Measurements from ENCODE around the gene EEF1A2. TPM values are rescaled to one million over a fixed set of nuclear protein-coding genes. Genes with fewer than 3 reads are reported as not detected.

Gene EEF1A2
- total and polyA plus RNA-seq, 4 donors, result 0.05 to 0.12 TPM; not detected in 2

DNA sequence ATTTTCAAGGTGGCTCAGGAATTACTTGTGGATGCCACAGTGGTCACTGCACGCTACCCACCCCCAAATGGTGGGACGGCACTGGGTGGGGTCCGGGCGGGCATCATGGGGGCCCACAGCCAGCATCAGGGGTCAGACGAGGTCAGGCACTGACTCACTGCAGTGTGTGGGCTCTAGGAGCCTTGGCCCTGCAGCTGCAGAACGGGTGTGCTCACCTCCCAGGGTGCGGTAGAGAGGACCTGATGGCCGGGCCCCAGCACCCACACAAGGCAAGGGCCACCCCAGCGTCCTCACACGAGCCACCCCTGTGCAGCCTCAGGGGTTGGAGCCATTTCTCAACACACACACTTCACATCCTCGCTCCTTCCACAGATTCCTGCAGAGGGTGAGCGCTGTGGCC lies 60.8 kb downstream of the EEF1A2 start:
- no peak overlapping the region for H3K4me3 ChIP-seq (ENCODE audit: low read depth in 1 of 3, low read length in 3 of 3)
- TF ChIP-seq JUND (IDR thresholded peaks at IDR 0.05) (no peak), HNF4A (conservative IDR thresholded peaks at IDR 0.05) (no peak), EGR1 (IDR thresholded peaks at IDR 0.05; ENCODE audit: low read depth in 2 of 2) (no peak), HNF4G (IDR thresholded peaks at IDR 0.05) (no peak), GABPA (IDR thresholded peaks at IDR 0.05 in 1 of 2, conservative IDR thresholded peaks at IDR 0.05 in 1 of 2) (no peak), TAF1 (conservative IDR thresholded peaks at IDR 0.05) (no peak), NR2F2 (IDR thresholded peaks at IDR 0.05) (no peak), FOXA1 (IDR thresholded peaks at IDR 0.05) (no peak), RXRA (IDR thresholded peaks at IDR 0.05) (no peak), SP1 (IDR thresholded peaks at IDR 0.05) (no peak)
- TF ChIP-seq, protein P1, sequence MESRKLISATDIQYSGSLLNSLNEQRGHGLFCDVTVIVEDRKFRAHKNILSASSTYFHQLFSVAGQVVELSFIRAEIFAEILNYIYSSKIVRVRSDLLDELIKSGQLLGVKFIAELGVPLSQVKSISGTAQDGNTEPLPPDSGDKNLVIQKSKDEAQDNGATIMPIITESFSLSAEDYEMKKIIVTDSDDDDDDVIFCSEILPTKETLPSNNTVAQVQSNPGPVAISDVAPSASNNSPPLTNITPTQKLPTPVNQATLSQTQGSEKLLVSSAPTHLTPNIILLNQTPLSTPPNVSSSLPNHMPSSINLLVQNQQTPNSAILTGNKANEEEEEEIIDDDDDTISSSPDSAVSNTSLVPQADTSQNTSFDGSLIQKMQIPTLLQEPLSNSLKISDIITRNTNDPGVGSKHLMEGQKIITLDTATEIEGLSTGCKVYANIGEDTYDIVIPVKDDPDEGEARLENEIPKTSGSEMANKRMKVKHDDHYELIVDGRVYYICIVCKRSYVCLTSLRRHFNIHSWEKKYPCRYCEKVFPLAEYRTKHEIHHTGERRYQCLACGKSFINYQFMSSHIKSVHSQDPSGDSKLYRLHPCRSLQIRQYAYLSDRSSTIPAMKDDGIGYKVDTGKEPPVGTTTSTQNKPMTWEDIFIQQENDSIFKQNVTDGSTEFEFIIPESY (IDR thresholded peaks at IDR 0.05), result no peak
- TF ChIP-seq, protein P2, sequence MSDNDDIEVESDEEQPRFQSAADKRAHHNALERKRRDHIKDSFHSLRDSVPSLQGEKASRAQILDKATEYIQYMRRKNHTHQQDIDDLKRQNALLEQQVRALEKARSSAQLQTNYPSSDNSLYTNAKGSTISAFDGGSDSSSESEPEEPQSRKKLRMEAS (IDR thresholded peaks at IDR 0.05), result no peak
- TF ChIP-seq, protein P3, sequence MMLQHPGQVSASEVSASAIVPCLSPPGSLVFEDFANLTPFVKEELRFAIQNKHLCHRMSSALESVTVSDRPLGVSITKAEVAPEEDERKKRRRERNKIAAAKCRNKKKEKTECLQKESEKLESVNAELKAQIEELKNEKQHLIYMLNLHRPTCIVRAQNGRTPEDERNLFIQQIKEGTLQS (IDR thresholded peaks at IDR 0.05), result no peak
- TF ChIP-seq, protein P4, sequence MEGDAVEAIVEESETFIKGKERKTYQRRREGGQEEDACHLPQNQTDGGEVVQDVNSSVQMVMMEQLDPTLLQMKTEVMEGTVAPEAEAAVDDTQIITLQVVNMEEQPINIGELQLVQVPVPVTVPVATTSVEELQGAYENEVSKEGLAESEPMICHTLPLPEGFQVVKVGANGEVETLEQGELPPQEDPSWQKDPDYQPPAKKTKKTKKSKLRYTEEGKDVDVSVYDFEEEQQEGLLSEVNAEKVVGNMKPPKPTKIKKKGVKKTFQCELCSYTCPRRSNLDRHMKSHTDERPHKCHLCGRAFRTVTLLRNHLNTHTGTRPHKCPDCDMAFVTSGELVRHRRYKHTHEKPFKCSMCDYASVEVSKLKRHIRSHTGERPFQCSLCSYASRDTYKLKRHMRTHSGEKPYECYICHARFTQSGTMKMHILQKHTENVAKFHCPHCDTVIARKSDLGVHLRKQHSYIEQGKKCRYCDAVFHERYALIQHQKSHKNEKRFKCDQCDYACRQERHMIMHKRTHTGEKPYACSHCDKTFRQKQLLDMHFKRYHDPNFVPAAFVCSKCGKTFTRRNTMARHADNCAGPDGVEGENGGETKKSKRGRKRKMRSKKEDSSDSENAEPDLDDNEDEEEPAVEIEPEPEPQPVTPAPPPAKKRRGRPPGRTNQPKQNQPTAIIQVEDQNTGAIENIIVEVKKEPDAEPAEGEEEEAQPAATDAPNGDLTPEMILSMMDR (IDR thresholded peaks at IDR 0.05; ENCODE audit: low read depth, low read length, missing input control), result no peak
- no peaks in the 10 kb centered on the region for H3K36me3 ChIP-seq (ENCODE audit: control insufficient read depth in 4 of 4, insufficient read depth in 3 of 4, low read depth in 1 of 4, low read length in 3 of 4)
- no peak overlapping the region for H3K27ac ChIP-seq (ENCODE audit: low read depth in 1 of 2, low read length in 2 of 2)
- WGBS, result 75% methylated on average over 12 of the region's 12 CpGs
- H3K9me3 ChIP-seq (ENCODE audit: control insufficient read depth in 4 of 4, low read length in 3 of 4), result no peaks in the 10 kb centered on the region
- no peak overlapping the region for H3K9ac ChIP-seq (ENCODE audit: low read depth in 1 of 2, low read length in 2 of 2)
- no peaks in the 10 kb centered on the region for H3K4me1 ChIP-seq (ENCODE audit: control insufficient read depth in 4 of 4, insufficient read depth in 4 of 4, low read length in 3 of 4)
- DNase-seq (ENCODE audit: low spot score), result no peak
- no peaks in the 10 kb centered on the region for H3K27me3 ChIP-seq (ENCODE audit: control insufficient read depth in 4 of 4, insufficient read depth in 4 of 4, low read length in 3 of 4)

Other genes starting within 250 kb of the EEF1A2 start
- gene NKAIN4, start 244.6 kb downstream of the EEF1A2 start, total RNA-seq, result under 1 TPM in 1 of 2 donors, not detected in 1; 0.05 TPM
- gene NKAIN4, start 244.6 kb downstream of the EEF1A2 start, polyA plus RNA-seq, result not detected
- 10 to 100 TPM; 18.3 to 29.7 TPM for gene ARFGAP1, start 226.3 kb downstream of the EEF1A2 start, total RNA-seq
- gene ARFGAP1, start 226.3 kb downstream of the EEF1A2 start, polyA plus RNA-seq, result 10 to 100 TPM; 11.2 to 25.4 TPM
- not detected for gene COL20A1, start 205.9 kb downstream of the EEF1A2 start, total RNA-seq
- gene COL20A1, start 205.9 kb downstream of the EEF1A2 start, polyA plus RNA-seq, result not detected
- 10 to 100 TPM in 1 of 2 donors, not detected in 1; 23.3 TPM for gene CHRNA4, start 137.7 kb downstream of the EEF1A2 start, total RNA-seq
- 1 to 10 TPM; 3.2 to 6.4 TPM for gene CHRNA4, start 137.7 kb downstream of the EEF1A2 start, polyA plus RNA-seq
- not detected for gene KCNQ2, start 26.4 kb downstream of the EEF1A2 start, total RNA-seq
- gene KCNQ2, start 26.4 kb downstream of the EEF1A2 start, polyA plus RNA-seq, result not detected
- 10 to 100 TPM; 25.1 to 25.5 TPM for gene PPDPF, start 21.7 kb upstream of the EEF1A2 start, total RNA-seq
- 100 to 1,000 TPM in 1 of 2 donors, 1 to 10 TPM in 1; 8.3 to 196 TPM for gene PPDPF, start 21.7 kb upstream of the EEF1A2 start, polyA plus RNA-seq
- 1 to 10 TPM in 1 of 2 donors, under 1 TPM in 1; 0.05 to 1.2 TPM for gene PTK6, start 38.3 kb upstream of the EEF1A2 start, total RNA-seq
- gene PTK6, start 38.3 kb upstream of the EEF1A2 start, polyA plus RNA-seq, result under 1 TPM; 0.11 to 0.36 TPM
- not detected for gene SRMS, start 48.7 kb upstream of the EEF1A2 start, total RNA-seq
- gene SRMS, start 48.7 kb upstream of the EEF1A2 start, polyA plus RNA-seq, result not detected
- under 1 TPM in 1 of 2 donors, not detected in 1; under 0.01 TPM for gene FNDC11, start 55.1 kb upstream of the EEF1A2 start, total RNA-seq
- gene FNDC11, start 55.1 kb upstream of the EEF1A2 start, polyA plus RNA-seq, result under 1 TPM in 1 of 2 donors, not detected in 1; 0.01 TPM
- 10 to 100 TPM; 21.3 to 26.6 TPM for gene HELZ2, start 75.2 kb upstream of the EEF1A2 start, total RNA-seq
- gene HELZ2, start 75.2 kb upstream of the EEF1A2 start, polyA plus RNA-seq, result 1 to 10 TPM; 3.7 to 9.6 TPM
- 1 to 10 TPM; 6.6 to 8.6 TPM for gene GMEB2, start 128.0 kb upstream of the EEF1A2 start, total RNA-seq
- 1 to 10 TPM; 1.3 to 4.0 TPM for gene GMEB2, start 128.0 kb upstream of the EEF1A2 start, polyA plus RNA-seq
- 1 to 10 TPM in 1 of 2 donors, under 1 TPM in 1; 0.67 to 2.9 TPM for gene STMN3, start 154.3 kb upstream of the EEF1A2 start, total RNA-seq
- gene STMN3, start 154.3 kb upstream of the EEF1A2 start, polyA plus RNA-seq, result 1 to 10 TPM in 1 of 2 donors, under 1 TPM in 1; 0.42 to 1.2 TPM
- gene RTEL1, start 159.2 kb upstream of the EEF1A2 start, total RNA-seq, result 10 to 100 TPM; 10.4 to 16.9 TPM
- 1 to 10 TPM; 3.7 to 4.3 TPM for gene RTEL1, start 159.2 kb upstream of the EEF1A2 start, polyA plus RNA-seq
- gene TNFRSF6B, start 197.6 kb upstream of the EEF1A2 start, total RNA-seq, result under 1 TPM in 1 of 2 donors, not detected in 1; 0.09 TPM
- under 1 TPM in 1 of 2 donors, not detected in 1; 0.73 TPM for gene TNFRSF6B, start 197.6 kb upstream of the EEF1A2 start, polyA plus RNA-seq
- 10 to 100 TPM; 14.2 to 21.0 TPM for gene ARFRP1, start 208.9 kb upstream of the EEF1A2 start, total RNA-seq
- gene ARFRP1, start 208.9 kb upstream of the EEF1A2 start, polyA plus RNA-seq, result 10 to 100 TPM; 20.0 to 26.9 TPM
- gene ZGPAT, start 209.0 kb upstream of the EEF1A2 start, total RNA-seq, result 10 to 100 TPM; 10.3 to 14.7 TPM
- gene ZGPAT, start 209.0 kb upstream of the EEF1A2 start, polyA plus RNA-seq, result 10 to 100 TPM; 26.2 to 90.5 TPM
- gene LIME1, start 237.6 kb upstream of the EEF1A2 start, total RNA-seq, result 10 to 100 TPM; 21.2 to 50.4 TPM
- 10 to 100 TPM; 52.8 to 69.0 TPM for gene LIME1, start 237.6 kb upstream of the EEF1A2 start, polyA plus RNA-seq
- 10 to 100 TPM; 22.2 to 27.9 TPM for gene SLC2A4RG, start 240.7 kb upstream of the EEF1A2 start, total RNA-seq
- gene SLC2A4RG, start 240.7 kb upstream of the EEF1A2 start, polyA plus RNA-seq, result 10 to 100 TPM; 31.0 to 39.7 TPM